ENCODE results near the gene PDLIM5.

PDLIM5 gene

DNA sequence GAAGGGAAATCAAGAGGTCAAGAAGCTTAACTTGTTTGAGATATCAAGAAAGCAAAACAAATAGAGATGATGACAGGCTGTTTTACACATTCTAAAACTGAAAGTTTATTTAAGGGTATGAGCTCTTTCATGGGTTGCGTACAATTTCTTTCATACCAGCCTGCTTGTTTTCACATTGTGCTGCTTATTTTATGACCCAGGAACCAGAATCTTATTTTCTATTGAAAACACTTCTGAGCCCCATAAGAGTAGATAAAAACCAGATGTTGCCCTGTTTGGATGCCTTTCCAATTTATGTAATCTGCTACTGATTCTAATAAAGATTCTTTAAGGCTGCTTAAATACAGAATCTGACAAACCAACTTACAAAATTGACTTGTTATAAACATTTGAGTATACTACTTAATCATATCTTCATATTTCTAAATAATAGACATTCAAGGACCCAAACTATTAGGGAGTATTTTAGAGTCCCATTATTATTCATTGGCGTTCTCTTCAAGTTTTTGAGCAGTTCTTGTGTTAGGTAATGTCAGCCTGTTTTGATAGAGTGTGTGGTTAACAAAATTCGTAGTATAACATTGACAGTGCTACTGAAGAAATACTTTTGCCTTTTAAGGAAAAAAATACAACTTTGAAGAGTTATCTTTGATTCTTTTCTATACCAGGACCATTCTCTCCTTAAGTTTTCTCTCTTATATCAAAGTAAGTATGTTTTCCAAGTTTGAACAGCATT, 74.4 kb downstream of the PDLIM5 start:
- TF ChIP-seq SIN3A (IDR thresholded peaks at IDR 0.05; ENCODE audit: borderline replicate concordance, insufficient read depth, low read length) (no peak), TAF1 (IDR thresholded peaks at IDR 0.05; ENCODE audit: borderline replicate concordance, insufficient read depth, low read length) (no peak), FOXP2 (optimal IDR thresholded peaks at IDR 0.05; ENCODE audit: borderline replicate concordance, extremely low read depth, extremely low read length, insufficient read depth) (no peak), REST (IDR thresholded peaks at IDR 0.05; ENCODE audit: insufficient read depth in 1 of 2, low read depth in 2 of 2, low read length in 2 of 2) (no peak), POLR2AphosphoS5 (IDR thresholded peaks at IDR 0.05; ENCODE audit: low read depth, low read length) (no peak)

- TF ChIP-seq SIN3A (IDR thresholded peaks at IDR 0.05; ENCODE audit: borderline replicate concordance, insufficient read depth, low read length) (no peak), TAF1 (IDR thresholded peaks at IDR 0.05; ENCODE audit: borderline replicate concordance, insufficient read depth, low read length) (no peak), REST (IDR thresholded peaks at IDR 0.05; ENCODE audit: insufficient read depth in 1 of 2, low read depth in 2 of 2, low read length in 2 of 2) (no peak), POLR2AphosphoS5 (IDR thresholded peaks at IDR 0.05; ENCODE audit: low read depth, low read length) (no peak), FOXP2 (optimal IDR thresholded peaks at IDR 0.05; ENCODE audit: borderline replicate concordance, extremely low read depth, extremely low read length, insufficient read depth) (no peak)
Measured at GRCh38 chr4:94527556-94528233, 76.0 kb downstream of the PDLIM5 start.

GRCh38 chr4:94528792-94529451, 77.2 kb downstream of the PDLIM5 start:
- TF ChIP-seq TAF1 (IDR thresholded peaks at IDR 0.05; ENCODE audit: borderline replicate concordance, insufficient read depth, low read length) (no peak), POLR2AphosphoS5 (IDR thresholded peaks at IDR 0.05; ENCODE audit: low read depth, low read length) (no peak), SIN3A (IDR thresholded peaks at IDR 0.05; ENCODE audit: borderline replicate concordance, insufficient read depth, low read length) (no peak), REST (IDR thresholded peaks at IDR 0.05; ENCODE audit: insufficient read depth in 1 of 2, low read depth in 2 of 2, low read length in 2 of 2) (no peak), FOXP2 (optimal IDR thresholded peaks at IDR 0.05; ENCODE audit: borderline replicate concordance, extremely low read depth, extremely low read length, insufficient read depth) (no peak)

DNA sequence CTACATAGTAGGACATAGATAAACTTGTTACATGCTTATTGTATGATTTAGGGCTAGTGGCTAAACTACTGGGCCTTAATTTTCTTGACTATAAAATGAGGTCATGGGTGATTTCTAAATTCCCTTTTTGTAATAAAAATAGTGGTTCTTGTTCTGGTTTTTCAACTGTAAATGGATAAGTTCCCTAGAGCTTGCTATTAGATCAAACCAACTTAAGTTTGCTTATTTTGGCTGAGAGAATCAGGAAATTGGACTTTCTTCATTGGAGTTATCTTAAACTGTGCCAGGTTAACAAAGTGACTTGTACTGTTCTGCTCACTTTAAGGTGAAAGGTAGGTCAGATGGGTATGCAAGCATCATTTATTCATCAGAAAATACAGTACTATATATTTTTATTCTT, 78.3 kb downstream of the PDLIM5 start:
- no peak for TF ChIP-seq FOXP2 (optimal IDR thresholded peaks at IDR 0.05; ENCODE audit: borderline replicate concordance, extremely low read depth, extremely low read length, insufficient read depth)
- TF ChIP-seq REST (IDR thresholded peaks at IDR 0.05; ENCODE audit: insufficient read depth in 1 of 2, low read depth in 2 of 2, low read length in 2 of 2): no peak
- TF ChIP-seq SIN3A (IDR thresholded peaks at IDR 0.05; ENCODE audit: borderline replicate concordance, insufficient read depth, low read length): no peak
- no peak for TF ChIP-seq POLR2AphosphoS5 (IDR thresholded peaks at IDR 0.05; ENCODE audit: low read depth, low read length)
- no peak for TF ChIP-seq TAF1 (IDR thresholded peaks at IDR 0.05; ENCODE audit: borderline replicate concordance, insufficient read depth, low read length)
